ENCODE data around the gene TNRC6B.

The TNRC6B gene

DNA sequence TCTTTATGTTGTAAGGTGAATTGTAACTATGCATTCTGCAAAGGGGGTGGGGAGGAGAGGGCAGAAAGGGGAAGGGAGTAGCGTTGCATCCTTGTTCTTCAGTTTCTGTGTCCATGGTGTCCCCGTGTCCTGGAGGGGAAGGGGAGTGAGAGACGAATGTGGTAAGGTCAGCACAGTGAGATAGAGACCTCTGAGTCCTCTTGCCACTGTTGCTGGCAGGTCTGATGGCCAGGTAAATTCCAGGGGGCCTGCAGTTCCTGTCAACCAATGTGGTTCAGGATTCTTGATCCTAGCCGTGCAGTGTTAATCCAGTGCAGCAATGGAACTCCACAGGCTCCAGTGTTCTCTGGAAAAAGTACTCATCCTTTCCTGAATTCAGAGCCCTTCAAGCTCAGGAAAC, 154.0 kb downstream of the TNRC6B start:
- Histone ChIP-seq H3K27ac (ENCODE audit: low read length) (no peak overlapping the region), H3K4me3 (ENCODE audit: low read length) (no peak overlapping the region), H3K4me1 (ENCODE audit: control insufficient read depth, insufficient read depth, low read length) (peaks cover 1% of the 10 kb centered on the region; the same call in 1 of the 2 replicates), H3K36me3 (ENCODE audit: control insufficient read depth, insufficient read depth, low read length) (no peaks in the 10 kb centered on the region), H3K27me3 (ENCODE audit: control insufficient read depth, insufficient read depth, low read length) (no peaks in the 10 kb centered on the region), H3K9me3 (ENCODE audit: control insufficient read depth, insufficient read depth, low read length) (no peaks in the 10 kb centered on the region)
- DNase-seq (ENCODE audit: low read depth, low spot score), result no peak
- no CpG with 5 or more reads among the region's 4 CpGs for WGBS (ENCODE audit: insufficient coverage, insufficient read length)

GRCh38 chr22:40332319-40332781, 154.6 kb downstream of the TNRC6B start:
- WGBS (ENCODE audit: insufficient coverage, insufficient read length), result 100% methylated on average over 2 of the region's 9 CpGs
- DNase-seq (ENCODE audit: low read depth, low spot score), result no peak
- H3K36me3 ChIP-seq (ENCODE audit: control insufficient read depth, insufficient read depth, low read length), result no peaks in the 10 kb centered on the region
- H3K27me3 ChIP-seq (ENCODE audit: control insufficient read depth, insufficient read depth, low read length), result no peaks in the 10 kb centered on the region
- 0 out of 2 replicates have a peak, but pooled peaks cover 1% of the 10 kb centered on the region for H3K4me1 ChIP-seq (ENCODE audit: control insufficient read depth, insufficient read depth, low read length)
- H3K4me3 ChIP-seq (ENCODE audit: low read length), result no peak overlapping the region
- no peaks in the 10 kb centered on the region for H3K9me3 ChIP-seq (ENCODE audit: control insufficient read depth, insufficient read depth, low read length)
- H3K27ac ChIP-seq (ENCODE audit: low read length), result no peak overlapping the region

DNA sequence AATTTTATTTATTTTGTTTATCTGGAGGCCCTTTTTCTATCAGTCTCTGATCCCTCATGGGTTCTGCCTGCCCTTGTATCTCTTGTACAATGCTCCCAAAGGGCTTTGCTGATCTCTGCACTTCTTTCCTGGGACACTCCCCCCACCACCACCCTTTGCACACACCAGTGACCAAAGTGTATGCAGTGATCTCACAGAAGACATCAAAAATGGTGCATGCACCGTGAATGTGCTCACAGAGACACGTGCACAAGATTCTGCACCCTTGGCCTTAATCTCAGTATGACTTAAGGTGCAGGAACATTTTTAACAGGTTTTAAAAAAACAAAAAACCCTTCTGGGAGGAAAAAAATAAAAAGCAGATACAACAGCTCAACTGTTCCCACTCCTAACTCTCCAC, 156.3 kb downstream of the TNRC6B start:
- WGBS (ENCODE audit: insufficient coverage, insufficient read length), result no CpG with 5 or more reads among the region's 2 CpGs
- Histone ChIP-seq H3K36me3 (ENCODE audit: control insufficient read depth, insufficient read depth, low read length) (no peaks in the 10 kb centered on the region), H3K9me3 (ENCODE audit: control insufficient read depth, insufficient read depth, low read length) (no peaks in the 10 kb centered on the region), H3K4me1 (ENCODE audit: control insufficient read depth, insufficient read depth, low read length) (0 out of 2 replicates have a peak, but pooled peaks cover 1% of the 10 kb centered on the region), H3K27me3 (ENCODE audit: control insufficient read depth, insufficient read depth, low read length) (no peaks in the 10 kb centered on the region), H3K27ac (ENCODE audit: low read length) (no peak overlapping the region), H3K4me3 (ENCODE audit: low read length) (no peak overlapping the region)
- no peak for DNase-seq (ENCODE audit: low read depth, low spot score)

DNA sequence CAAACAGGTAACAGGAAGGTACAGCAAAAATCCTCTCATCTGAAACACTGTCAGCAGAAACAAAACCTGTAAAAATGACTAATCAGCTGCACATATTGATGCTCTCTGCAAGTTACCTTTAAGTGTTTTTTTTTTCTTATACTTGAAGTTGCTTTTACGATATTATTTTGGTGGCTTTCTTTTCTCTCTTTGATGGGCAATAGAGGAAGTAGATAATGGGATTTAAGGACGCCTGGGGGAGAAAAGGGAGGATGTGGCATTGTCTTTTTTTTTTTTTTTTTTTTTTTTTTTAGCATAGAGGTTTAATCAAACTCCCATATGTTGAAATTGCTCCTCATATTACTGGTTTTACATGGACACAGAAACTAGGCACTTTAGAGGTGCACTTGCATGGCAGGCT, 157.2 kb downstream of the TNRC6B start:
- 0 out of 2 replicates have a peak, but pooled peaks cover 1% of the 10 kb centered on the region for H3K4me1 ChIP-seq (ENCODE audit: control insufficient read depth, insufficient read depth, low read length)
- H3K27me3 ChIP-seq (ENCODE audit: control insufficient read depth, insufficient read depth, low read length), result no peaks in the 10 kb centered on the region
- WGBS (ENCODE audit: insufficient coverage, insufficient read length), result no CpG with 5 or more reads among the region's 2 CpGs
- H3K27ac ChIP-seq (ENCODE audit: low read length), result no peak overlapping the region
- no peak for DNase-seq (ENCODE audit: low read depth, low spot score)
- no peak overlapping the region for H3K4me3 ChIP-seq (ENCODE audit: low read length)
- no peaks in the 10 kb centered on the region for H3K36me3 ChIP-seq (ENCODE audit: control insufficient read depth, insufficient read depth, low read length)
- no peaks in the 10 kb centered on the region for H3K9me3 ChIP-seq (ENCODE audit: control insufficient read depth, insufficient read depth, low read length)

DNA sequence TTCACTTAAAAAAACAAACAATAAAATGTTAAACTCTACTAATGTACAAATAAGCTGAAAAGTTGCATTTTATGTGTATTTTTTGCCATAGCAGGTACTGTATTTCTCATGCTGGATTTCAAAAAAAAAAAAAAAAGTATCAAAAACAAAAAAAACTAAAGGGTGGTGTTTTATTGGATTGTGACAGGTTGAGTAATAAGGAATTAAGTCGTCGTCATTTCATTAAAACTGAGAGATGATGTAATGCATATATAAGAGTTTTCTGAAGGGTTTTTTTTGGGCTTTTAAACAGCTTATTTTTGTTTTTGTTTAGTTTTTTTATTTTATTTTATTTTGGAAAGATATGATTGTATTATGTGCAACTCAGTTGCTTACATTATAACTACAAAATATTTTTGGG, 157.6 kb downstream of the TNRC6B start:
- Histone ChIP-seq H3K27ac (ENCODE audit: low read length) (no peak overlapping the region), H3K9me3 (ENCODE audit: control insufficient read depth, insufficient read depth, low read length) (no peaks in the 10 kb centered on the region), H3K4me1 (ENCODE audit: control insufficient read depth, insufficient read depth, low read length) (0 out of 2 replicates have a peak, but pooled peaks cover 1% of the 10 kb centered on the region), H3K4me3 (ENCODE audit: low read length) (no peak overlapping the region), H3K36me3 (ENCODE audit: control insufficient read depth, insufficient read depth, low read length) (no peaks in the 10 kb centered on the region), H3K27me3 (ENCODE audit: control insufficient read depth, insufficient read depth, low read length) (no peaks in the 10 kb centered on the region)
- 100% methylated on average over 2 of the region's 2 CpGs for WGBS (ENCODE audit: insufficient coverage, insufficient read length)
- no peak for DNase-seq (ENCODE audit: low read depth, low spot score)

GRCh38 chr22:40340044-40340443, 162.3 kb downstream of the TNRC6B start:
- no peak for DNase-seq (ENCODE audit: low read depth, low spot score)
- WGBS (ENCODE audit: insufficient coverage, insufficient read length), result no CpG with 5 or more reads among the region's 5 CpGs
- H3K9me3 ChIP-seq (ENCODE audit: control insufficient read depth, insufficient read depth, low read length), result no peaks in the 10 kb centered on the region
- H3K4me1 ChIP-seq (ENCODE audit: control insufficient read depth, insufficient read depth, low read length), result no peaks in the 10 kb centered on the region
- H3K36me3 ChIP-seq (ENCODE audit: control insufficient read depth, insufficient read depth, low read length), result no peaks in the 10 kb centered on the region
- H3K27me3 ChIP-seq (ENCODE audit: control insufficient read depth, insufficient read depth, low read length), result no peaks in the 10 kb centered on the region
- H3K4me3 ChIP-seq (ENCODE audit: low read length), result no peak overlapping the region
- H3K27ac ChIP-seq (ENCODE audit: low read length), result no peak overlapping the region

DNA sequence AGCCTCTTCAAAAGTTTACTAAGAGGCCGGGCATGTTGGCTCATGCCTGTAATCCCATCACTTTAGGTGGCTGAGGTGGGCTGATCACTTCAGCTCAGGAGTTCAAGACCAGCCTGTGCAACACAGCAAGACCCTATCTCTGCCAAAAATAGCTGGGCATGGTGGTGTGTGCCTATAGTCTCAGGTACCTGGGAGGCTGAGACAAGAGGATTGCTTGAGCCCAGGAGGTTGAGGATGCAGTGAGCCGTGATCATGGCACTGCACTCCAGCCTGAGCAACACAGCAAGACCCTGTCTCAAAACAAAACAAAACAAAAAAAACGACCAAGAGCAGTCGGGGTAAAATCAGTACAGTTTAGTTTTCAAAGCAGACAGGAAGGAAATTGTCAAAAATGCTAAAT, 163.9 kb downstream of the TNRC6B start:
- no peaks in the 10 kb centered on the region for H3K27me3 ChIP-seq (ENCODE audit: control insufficient read depth, insufficient read depth, low read length)
- WGBS (ENCODE audit: insufficient coverage, insufficient read length), result no CpG with 5 or more reads among the region's 4 CpGs
- H3K4me1 ChIP-seq (ENCODE audit: control insufficient read depth, insufficient read depth, low read length), result no peaks in the 10 kb centered on the region
- H3K4me3 ChIP-seq (ENCODE audit: low read length), result no peak overlapping the region
- no peaks in the 10 kb centered on the region for H3K9me3 ChIP-seq (ENCODE audit: control insufficient read depth, insufficient read depth, low read length)
- no peak for DNase-seq (ENCODE audit: low read depth, low spot score)
- H3K36me3 ChIP-seq (ENCODE audit: control insufficient read depth, insufficient read depth, low read length), result no peaks in the 10 kb centered on the region
- no peak overlapping the region for H3K27ac ChIP-seq (ENCODE audit: low read length)

GRCh38 chr22:40342521-40342920, 164.8 kb downstream of the TNRC6B start:
- no CpG with 5 or more reads among the region's 9 CpGs for WGBS (ENCODE audit: insufficient coverage, insufficient read length)
- no peak overlapping the region for H3K4me3 ChIP-seq (ENCODE audit: low read length)
- no peak overlapping the region for H3K27ac ChIP-seq (ENCODE audit: low read length)
- H3K36me3 ChIP-seq (ENCODE audit: control insufficient read depth, insufficient read depth, low read length), result no peaks in the 10 kb centered on the region
- H3K27me3 ChIP-seq (ENCODE audit: control insufficient read depth, insufficient read depth, low read length), result no peaks in the 10 kb centered on the region
- 0 out of 2 replicates have a peak, but pooled peaks cover 3% of the 10 kb centered on the region for H3K4me1 ChIP-seq (ENCODE audit: control insufficient read depth, insufficient read depth, low read length)
- DNase-seq (ENCODE audit: low read depth, low spot score), result no peak
- no peaks in the 10 kb centered on the region for H3K9me3 ChIP-seq (ENCODE audit: control insufficient read depth, insufficient read depth, low read length)

DNA sequence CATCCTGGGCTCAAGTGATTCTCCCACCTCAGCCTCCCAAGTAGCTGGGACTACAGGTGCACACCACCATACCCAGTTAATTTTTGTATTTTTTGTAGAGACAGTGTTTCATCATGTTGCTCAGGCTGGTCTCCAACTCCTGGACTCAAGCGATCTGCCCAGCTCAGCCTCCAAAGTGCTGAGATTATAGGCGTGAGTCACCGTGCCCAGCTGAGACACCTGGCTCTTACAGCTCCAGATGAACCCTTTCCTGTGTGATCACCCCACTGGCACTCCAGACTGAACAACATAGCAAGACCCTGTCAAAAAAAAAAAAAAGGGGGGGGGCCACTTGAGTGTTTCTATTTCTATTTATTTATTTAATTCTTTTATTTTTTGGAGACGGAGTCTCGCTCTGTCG, 167.5 kb downstream of the TNRC6B start:
- Histone ChIP-seq H3K36me3 (ENCODE audit: control insufficient read depth, insufficient read depth, low read length) (peaks cover 4% of the 10 kb centered on the region; the same call in 1 of the 2 replicates), H3K4me3 (ENCODE audit: low read length) (no peak overlapping the region), H3K4me1 (ENCODE audit: control insufficient read depth, insufficient read depth, low read length) (0 out of 2 replicates have a peak, but pooled peaks cover 3% of the 10 kb centered on the region), H3K27ac (ENCODE audit: low read length) (no peak overlapping the region), H3K27me3 (ENCODE audit: control insufficient read depth, insufficient read depth, low read length) (no peaks in the 10 kb centered on the region), H3K9me3 (ENCODE audit: control insufficient read depth, insufficient read depth, low read length) (no peaks in the 10 kb centered on the region)
- WGBS (ENCODE audit: insufficient coverage, insufficient read length), result no CpG with 5 or more reads among the region's 6 CpGs
- DNase-seq (ENCODE audit: low read depth, low spot score), result no peak

DNA sequence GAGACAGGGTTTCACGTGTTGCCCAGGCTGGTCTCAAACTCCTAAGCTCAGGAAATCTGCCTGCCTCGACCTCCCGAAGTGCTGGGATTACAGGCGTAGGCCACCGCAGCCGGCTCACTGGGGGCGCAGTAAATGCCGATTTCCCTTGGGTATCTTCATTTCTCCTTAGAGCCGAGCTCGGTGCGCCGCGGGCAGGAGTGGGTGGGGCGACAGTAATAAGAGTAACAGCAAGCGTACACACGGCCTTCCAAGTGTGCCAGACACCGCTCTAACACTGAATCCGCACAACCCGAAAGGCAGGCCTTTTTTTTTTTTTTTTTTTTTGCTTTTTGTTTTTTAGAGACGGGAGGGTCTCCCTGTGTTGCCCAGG, 168.1 kb downstream of the TNRC6B start:
- Histone ChIP-seq H3K9me3 (ENCODE audit: control insufficient read depth, insufficient read depth, low read length) (no peaks in the 10 kb centered on the region), H3K4me3 (ENCODE audit: low read length) (peak overlapping the region; percentile 73; the same call in 1 of the 2 replicates), H3K27ac (ENCODE audit: low read length) (no peak overlapping the region), H3K27me3 (ENCODE audit: control insufficient read depth, insufficient read depth, low read length) (no peaks in the 10 kb centered on the region), H3K36me3 (ENCODE audit: control insufficient read depth, insufficient read depth, low read length) (peaks cover 7% of the 10 kb centered on the region), H3K4me1 (ENCODE audit: control insufficient read depth, insufficient read depth, low read length) (0 out of 2 replicates have a peak, but pooled peaks cover 3% of the 10 kb centered on the region)
- no peak for DNase-seq (ENCODE audit: low read depth, low spot score)
- WGBS (ENCODE audit: insufficient coverage, insufficient read length), result no CpG with 5 or more reads among the region's 20 CpGs
